Peyer's patch (tissue), 4 donors: Measurements from ENCODE around the gene CDH12.

Experiments used
- CTCF ChIP-seq, 6 experiments: fragments of 450-650 bp in 4 of 6; fragments of 200-600 bp in 2 of 6; sonication (generic) in 1 of 6; IDR thresholded peaks; one replicate each; pipeline ENCODE4 v1.5.1; 2017 to 2019; ENCODE audit warnings: antibody characterized with exemption in 6 of 6, mild to moderate bottlenecking in 3 of 6, moderate library complexity in 1 of 6
- POLR2A ChIP-seq, 2 donors: fragments of 450-650 bp; IDR thresholded peaks; one replicate each; pipeline ENCODE4 v1.5.1; 2017; ENCODE audit warnings: antibody characterized with exemption in 2 of 2, mild to moderate bottlenecking in 2 of 2, moderate library complexity in 2 of 2

- TF ChIP-seq CTCF (IDR thresholded peaks at IDR 0.05) (no peak), POLR2A (IDR thresholded peaks at IDR 0.05) (no peak)
Measured at GRCh38 chr5:21774281-21774680, 1078.9 kb downstream of the CDH12 start.
